Loucy (cell line): Measurements from ENCODE around the gene LRRC23.

Experiments
- EZH2phosphoT487 ChIP-seq: fragments of 200-600 bp; IDR thresholded peaks from 2 replicates; pipeline ENCODE4 v1.6.1; 2018; ENCODE audit warnings: antibody characterized with exemption, mild to moderate bottlenecking, moderate library complexity, borderline replicate concordance
- TF ChIP-seq, protein P1 (sequence below): fragments of 200-600 bp; sonication (generic); conservative IDR thresholded peaks from 2 replicates; pipeline ENCODE4 v1.5.1; 2014; ENCODE audit warnings: mild to moderate bottlenecking, antibody characterized with exemption, low read length

- TF ChIP-seq, protein P1, sequence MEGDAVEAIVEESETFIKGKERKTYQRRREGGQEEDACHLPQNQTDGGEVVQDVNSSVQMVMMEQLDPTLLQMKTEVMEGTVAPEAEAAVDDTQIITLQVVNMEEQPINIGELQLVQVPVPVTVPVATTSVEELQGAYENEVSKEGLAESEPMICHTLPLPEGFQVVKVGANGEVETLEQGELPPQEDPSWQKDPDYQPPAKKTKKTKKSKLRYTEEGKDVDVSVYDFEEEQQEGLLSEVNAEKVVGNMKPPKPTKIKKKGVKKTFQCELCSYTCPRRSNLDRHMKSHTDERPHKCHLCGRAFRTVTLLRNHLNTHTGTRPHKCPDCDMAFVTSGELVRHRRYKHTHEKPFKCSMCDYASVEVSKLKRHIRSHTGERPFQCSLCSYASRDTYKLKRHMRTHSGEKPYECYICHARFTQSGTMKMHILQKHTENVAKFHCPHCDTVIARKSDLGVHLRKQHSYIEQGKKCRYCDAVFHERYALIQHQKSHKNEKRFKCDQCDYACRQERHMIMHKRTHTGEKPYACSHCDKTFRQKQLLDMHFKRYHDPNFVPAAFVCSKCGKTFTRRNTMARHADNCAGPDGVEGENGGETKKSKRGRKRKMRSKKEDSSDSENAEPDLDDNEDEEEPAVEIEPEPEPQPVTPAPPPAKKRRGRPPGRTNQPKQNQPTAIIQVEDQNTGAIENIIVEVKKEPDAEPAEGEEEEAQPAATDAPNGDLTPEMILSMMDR: no peak
- TF ChIP-seq EZH2phosphoT487: no peak
These were observed 31.3 kb upstream of the LRRC23 start, which contains the start of gene SPSB2 for GRCh38 chr12:6873094-6874014.
